HEK293T (cell line): Measurements from ENCODE around the gene TADA1.

Experiments used
- CTCF ChIA-PET: fragments of 350-600 bp; formaldehyde crosslinking; extraction: SDS; loops from one replicate; lab custom pipeline; 2021; ENCODE audit warnings: antibody characterized with exemption, inconsistent platforms; lab: Yijun Ruan, JAX
- POLR2A ChIA-PET: fragments of 350-600 bp; formaldehyde crosslinking; extraction: SDS; loops from one replicate; lab custom pipeline; 2020; ENCODE audit warnings: antibody characterized with exemption, inconsistent platforms; lab: Yijun Ruan, JAX
- DNase-seq: peaks from one replicate; pipeline ENCODE4 v3.0.0; 2012; ENCODE audit warnings: mixed read lengths; ENCODE audit errors: extremely low spot score
- ARNT ChIP-seq: fragments of 450-650 bp; IDR thresholded peaks from 2 replicates; pipeline ENCODE4 v1.6.1; 2017; ENCODE audit warnings: mild to moderate bottlenecking
- BHLHE40 ChIP-seq: fragments of 450-650 bp; IDR thresholded peaks from 2 replicates; pipeline ENCODE4 v1.6.1; 2016; ENCODE audit warnings: mild to moderate bottlenecking, moderate library complexity, borderline replicate concordance
- CTBP1 ChIP-seq: fragments of 450-650 bp; IDR thresholded peaks from 2 replicates; pipeline ENCODE4 v1.6.1; 2016; ENCODE audit warnings: borderline replicate concordance
- ELF4 ChIP-seq: fragments of 450-650 bp; IDR thresholded peaks from 2 replicates; pipeline ENCODE4 v1.6.1; 2017; ENCODE audit warnings: antibody characterized with exemption
- FOXA1 ChIP-seq: fragments of 450-650 bp; IDR thresholded peaks from 2 replicates; pipeline ENCODE4 v1.6.1; 2016; ENCODE audit warnings: mild to moderate bottlenecking
- FOXK2 ChIP-seq: fragments of 450-650 bp; IDR thresholded peaks from 2 replicates; pipeline ENCODE4 v1.6.1; 2016; ENCODE audit warnings: mild to moderate bottlenecking
- FOXM1 ChIP-seq: fragments of 450-650 bp; IDR thresholded peaks from 2 replicates; pipeline ENCODE4 v1.6.1; 2017; ENCODE audit warnings: mild to moderate bottlenecking, borderline replicate concordance
- HDGF ChIP-seq: fragments of 450-650 bp; IDR thresholded peaks from 2 replicates; pipeline ENCODE4 v1.6.1; 2017; ENCODE audit warnings: antibody characterized with exemption, borderline replicate concordance
- L3MBTL2 ChIP-seq: fragments of 450-650 bp; conservative IDR thresholded peaks from 2 replicates; pipeline ENCODE4 v1.6.1; 2016; ENCODE audit warnings: mild to moderate bottlenecking
- LEF1 ChIP-seq: fragments of 450-650 bp; IDR thresholded peaks from 2 replicates; pipeline ENCODE4 v1.6.1; 2017; ENCODE audit warnings: mild to moderate bottlenecking, borderline replicate concordance
- NFRKB ChIP-seq: fragments of 450-650 bp; IDR thresholded peaks from 2 replicates; pipeline ENCODE4 v1.6.1; 2016; ENCODE audit warnings: mild to moderate bottlenecking, moderate library complexity
- SP1 ChIP-seq: fragments of 450-650 bp; IDR thresholded peaks from 2 replicates; pipeline ENCODE4 v1.6.1; 2017
- SUZ12 ChIP-seq: fragments of 450-650 bp; IDR thresholded peaks from 2 replicates; pipeline ENCODE4 v1.6.1; 2016; ENCODE audit warnings: mild to moderate bottlenecking
- TARDBP ChIP-seq: fragments of 450-650 bp; IDR thresholded peaks from 2 replicates; pipeline ENCODE4 v1.6.1; 2016
- ZNF384 ChIP-seq: fragments of 450-650 bp; IDR thresholded peaks from 2 replicates; pipeline ENCODE4 v1.6.1; 2016
- TF ChIP-seq, protein P1 (sequence below): fragments of 450-650 bp; IDR thresholded peaks from 2 replicates; pipeline ENCODE4 v1.6.1; 2016

Gene TADA1, protein sequence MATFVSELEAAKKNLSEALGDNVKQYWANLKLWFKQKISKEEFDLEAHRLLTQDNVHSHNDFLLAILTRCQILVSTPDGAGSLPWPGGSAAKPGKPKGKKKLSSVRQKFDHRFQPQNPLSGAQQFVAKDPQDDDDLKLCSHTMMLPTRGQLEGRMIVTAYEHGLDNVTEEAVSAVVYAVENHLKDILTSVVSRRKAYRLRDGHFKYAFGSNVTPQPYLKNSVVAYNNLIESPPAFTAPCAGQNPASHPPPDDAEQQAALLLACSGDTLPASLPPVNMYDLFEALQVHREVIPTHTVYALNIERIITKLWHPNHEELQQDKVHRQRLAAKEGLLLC

DNA sequence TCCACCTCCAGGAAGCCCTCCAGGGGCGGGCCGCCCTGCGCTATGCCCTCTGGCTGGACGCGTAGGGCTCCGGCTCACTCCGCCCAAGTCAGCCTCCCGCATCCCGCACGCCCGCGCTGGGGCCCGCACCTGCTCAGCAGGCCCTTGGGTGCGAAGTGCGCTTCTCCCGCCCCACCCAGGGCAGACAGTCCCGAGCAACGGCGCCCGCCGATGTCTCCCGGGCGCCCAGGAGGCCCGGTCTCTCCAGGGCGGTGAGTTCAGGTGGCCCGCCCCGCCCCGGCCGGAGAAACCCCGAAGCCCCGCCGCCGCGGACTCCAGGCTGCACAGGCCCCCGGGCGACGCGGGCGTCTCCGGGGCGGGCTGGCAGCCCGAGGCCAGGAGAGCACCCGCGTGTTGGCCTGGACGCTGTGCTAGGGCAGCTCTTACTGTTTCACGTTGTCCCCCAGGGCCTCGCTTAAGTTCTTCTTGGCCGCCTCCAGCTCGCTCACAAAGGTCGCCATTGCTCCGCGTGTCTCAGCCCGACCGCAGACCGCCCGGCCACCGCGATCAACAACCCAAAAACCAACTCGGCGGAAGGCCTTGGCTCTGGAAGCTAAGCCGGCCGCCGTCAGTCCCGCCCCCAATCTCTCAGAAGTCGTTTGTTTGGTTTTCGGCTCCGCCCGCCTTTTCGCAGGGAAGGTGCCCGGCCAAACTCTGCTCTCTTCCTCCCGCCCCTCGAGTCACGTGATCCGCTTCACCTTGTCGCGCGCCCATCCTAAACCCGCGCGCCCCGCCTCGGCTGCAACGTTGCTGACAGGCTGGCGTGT is at the start of gene TADA1:
Gene TADA1 (minus strand): TSS at position 531 of the 806 bp plus-strand sequence. CDS start 31 bp downstream, at position 500.
- POLR2A ChIA-PET, result interaction anchor here (0.7 to 1.6 kb wide), 10 partner anchors 10 to 347 kb away, joined by 3 to 9 read pairs (median 4); partner anchors contain the start of genes POGK and POU2F1
- TF ChIP-seq SP1, result no peak
- TF ChIP-seq FOXA1, result no peak
- TF ChIP-seq BHLHE40, result no peak
- no peak for TF ChIP-seq SUZ12
- no peak for TF ChIP-seq CTBP1
- TF ChIP-seq ZNF384, result no peak
- no peak for TF ChIP-seq NFRKB
- no peak for TF ChIP-seq FOXK2
- TF ChIP-seq TARDBP, result no peak
- TF ChIP-seq L3MBTL2, result peak; percentile 86
- TF ChIP-seq, protein P1, sequence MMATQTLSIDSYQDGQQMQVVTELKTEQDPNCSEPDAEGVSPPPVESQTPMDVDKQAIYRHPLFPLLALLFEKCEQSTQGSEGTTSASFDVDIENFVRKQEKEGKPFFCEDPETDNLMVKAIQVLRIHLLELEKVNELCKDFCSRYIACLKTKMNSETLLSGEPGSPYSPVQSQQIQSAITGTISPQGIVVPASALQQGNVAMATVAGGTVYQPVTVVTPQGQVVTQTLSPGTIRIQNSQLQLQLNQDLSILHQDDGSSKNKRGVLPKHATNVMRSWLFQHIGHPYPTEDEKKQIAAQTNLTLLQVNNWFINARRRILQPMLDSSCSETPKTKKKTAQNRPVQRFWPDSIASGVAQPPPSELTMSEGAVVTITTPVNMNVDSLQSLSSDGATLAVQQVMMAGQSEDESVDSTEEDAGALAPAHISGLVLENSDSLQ, result peak; percentile 88
- no peak for TF ChIP-seq LEF1
- peak; percentile 18; the same call in 1 of the 2 replicates for TF ChIP-seq ARNT
- DNase-seq, result peak; percentile 96
- CTCF ChIA-PET, result interaction anchor here (0.6 to 1.0 kb wide), 4 partner anchors 177 to 994 kb away, joined by 3 read pairs; no protein-coding TSS in a partner anchor

DNA sequence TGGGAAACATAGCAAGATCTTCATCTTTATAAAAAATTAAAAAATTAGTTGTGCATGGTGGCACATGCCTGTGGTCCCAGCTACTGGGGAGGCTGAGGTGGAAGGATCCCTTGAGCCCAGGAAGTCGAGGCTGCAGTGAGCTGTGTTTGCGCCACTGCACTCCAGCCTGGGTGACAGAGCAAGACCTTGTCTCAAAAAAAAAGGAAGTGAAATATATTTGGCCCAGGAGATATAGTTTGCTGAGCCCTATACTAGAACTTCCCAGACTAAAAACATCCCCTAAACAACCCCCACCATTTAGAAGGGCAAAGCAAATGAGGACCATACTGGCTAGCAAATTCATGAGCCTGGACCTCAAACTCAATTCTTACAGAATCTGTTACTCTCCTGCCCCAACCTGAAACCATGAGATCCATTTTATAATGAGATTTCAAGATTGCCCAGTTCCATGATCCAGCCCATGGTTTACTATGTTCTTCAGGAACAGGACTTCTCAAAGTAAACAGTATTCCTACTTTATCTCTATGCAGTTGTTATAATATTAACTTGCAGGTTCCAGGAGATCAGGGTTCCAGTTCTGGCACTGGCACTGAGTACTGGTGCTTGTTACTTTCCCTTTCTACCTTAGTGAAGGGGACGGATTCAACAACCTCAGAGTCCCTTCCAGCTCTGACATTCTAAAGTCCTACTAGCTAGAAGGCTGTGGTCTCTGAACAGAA is 48.9 kb upstream of the TADA1 start:
- CTCF ChIA-PET, result interaction anchor here (1.2 kb wide), 1 partner anchor 8 kb away, joined by 5 read pairs; no protein-coding TSS in a partner anchor
- TF ChIP-seq FOXA1 (no peak), BHLHE40 (no peak), NFRKB (no peak), FOXK2 (no peak), ELF4 (no peak), SUZ12 (no peak), TARDBP (no peak), CTBP1 (no peak), SP1 (no peak), HDGF (no peak), FOXM1 (no peak), LEF1 (no peak), ARNT (no peak), L3MBTL2 (no peak), ZNF384 (no peak)
- TF ChIP-seq, protein P1, result no peak
- POLR2A ChIA-PET, result no interaction called here
- DNase-seq, result no peak

DNA sequence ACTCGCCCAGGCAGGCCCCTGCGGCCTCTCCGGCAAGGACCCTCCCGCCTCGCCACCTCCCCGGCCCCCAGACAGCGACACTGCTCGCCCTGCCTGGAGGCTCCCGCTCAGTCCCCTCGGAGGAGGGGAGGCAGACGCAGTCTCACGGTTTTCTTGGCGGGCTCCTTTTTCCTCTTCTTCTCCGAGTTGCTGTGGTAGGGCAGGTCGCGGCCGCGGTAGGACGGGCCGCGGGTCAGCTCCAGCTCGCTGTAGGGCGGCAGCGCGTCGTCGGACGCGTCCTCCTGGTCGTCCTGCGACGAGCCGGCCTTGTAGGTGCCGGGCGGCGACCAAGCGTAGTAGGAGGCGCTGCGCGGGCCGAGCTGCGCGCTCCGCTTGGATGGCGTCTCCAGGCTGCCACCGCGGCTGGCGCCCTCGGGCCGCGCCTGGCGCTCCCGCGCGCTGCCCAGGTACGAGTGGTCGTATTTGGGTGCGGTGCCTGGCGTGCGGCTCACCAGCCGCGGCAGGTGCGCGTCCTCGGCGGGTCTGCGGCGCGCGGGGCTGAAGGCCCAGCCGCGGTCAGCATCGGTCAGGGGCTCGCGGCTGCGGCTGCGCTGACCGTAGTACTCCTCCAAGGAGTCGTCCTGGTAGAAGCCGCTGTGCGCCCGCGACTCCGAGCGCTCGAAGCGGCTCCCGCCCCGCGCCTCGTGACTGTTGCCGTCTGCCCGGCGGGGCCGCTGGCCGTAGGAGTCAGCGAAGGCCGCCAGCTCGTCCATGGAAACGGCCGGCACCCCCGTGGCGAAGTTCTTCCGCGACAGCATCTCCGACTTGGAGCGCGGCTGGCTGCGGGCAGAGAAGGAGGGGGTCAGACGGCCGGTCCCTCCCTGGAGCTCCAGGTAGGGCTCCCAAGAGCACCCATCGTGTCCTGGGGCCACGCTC is 44.8 kb upstream of the TADA1 start:
- TF ChIP-seq ELF4, result no peak
- TF ChIP-seq LEF1, result no peak
- no peak for TF ChIP-seq HDGF
- TF ChIP-seq BHLHE40, result no peak
- no peak for TF ChIP-seq ARNT
- TF ChIP-seq TARDBP, result no peak
- TF ChIP-seq L3MBTL2, result no peak
- no peak for TF ChIP-seq SUZ12
- CTCF ChIA-PET, result no interaction called here
- DNase-seq, result no peak
- POLR2A ChIA-PET, result no interaction called here

DNA sequence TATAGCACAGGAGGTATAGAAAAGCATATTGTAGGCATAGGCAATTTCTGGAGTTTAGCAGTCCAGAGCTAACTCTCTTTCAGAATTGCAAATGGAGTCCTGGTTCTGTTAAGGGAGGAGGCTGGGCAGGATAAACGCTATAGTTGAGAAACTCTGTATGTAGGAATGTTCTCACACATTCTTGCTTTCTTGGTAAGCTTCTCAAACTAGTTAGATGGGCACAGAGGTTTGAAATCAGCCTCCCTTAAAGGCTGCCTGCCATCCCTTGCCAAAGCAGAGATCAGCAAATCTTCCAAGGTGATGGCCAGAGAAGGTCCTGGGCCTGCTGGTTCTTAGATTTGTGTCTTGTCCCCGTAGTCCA is 42.9 kb upstream of the TADA1 start:
- ChIA-PET CTCF (interaction anchor here (1.3 kb wide), 1 partner anchor 9 kb away, joined by 6 read pairs; no protein-coding TSS in a partner anchor), POLR2A (no interaction called here)
- DNase-seq, result no peak
- no peak for TF ChIP-seq ARNT
- TF ChIP-seq NFRKB, result no peak
- TF ChIP-seq, protein P1, result no peak
- no peak for TF ChIP-seq FOXA1
- no peak for TF ChIP-seq LEF1
- no peak for TF ChIP-seq ZNF384
- TF ChIP-seq L3MBTL2, result no peak
- no peak for TF ChIP-seq FOXK2
- TF ChIP-seq ELF4, result no peak
- no peak for TF ChIP-seq SUZ12
- no peak for TF ChIP-seq HDGF
- TF ChIP-seq FOXM1, result no peak
- TF ChIP-seq TARDBP, result no peak
- TF ChIP-seq BHLHE40, result no peak
- TF ChIP-seq CTBP1, result no peak
